ENCODE measurements around the gene FHL2. TPM values are rescaled to one million over a fixed set of nuclear protein-coding genes. Genes with fewer than 3 reads are reported as not detected.

The FHL2 gene
- total and polyA plus RNA-seq, 9 of the 15 experiments (the other 6 are each of a cell fraction or from before 2014, with no cell fraction given), result 7.5 to 33.1 (median 23.9) TPM

GRCh38 chr2:105438104-105438929 lies 39.5 kb upstream of the FHL2 start (continued):
- TF ChIP-seq TRIM24 (IDR thresholded peaks at IDR 0.05), result peak; percentile 74 to 85
- no peak for TF ChIP-seq DDX20 (tag; IDR thresholded peaks at IDR 0.05; ENCODE audit: low read depth)
- no peak for TF ChIP-seq FOXM1 (IDR thresholded peaks at IDR 0.05; ENCODE audit: low read depth)
- no peak for TF ChIP-seq FOXM1 (CRISPR knock-in tag; IDR thresholded peaks at IDR 0.05; ENCODE audit: low read depth)
- no peak for TF ChIP-seq ATF4 (CRISPR knock-in tag; IDR thresholded peaks at IDR 0.05)
- TF ChIP-seq NFIC (IDR thresholded peaks at IDR 0.05), result peak; percentile 85
- TF ChIP-seq ZNF140 (CRISPR knock-in tag; IDR thresholded peaks at IDR 0.05), result no peak
- no peak for TF ChIP-seq ZNF449 (CRISPR knock-in tag; IDR thresholded peaks at IDR 0.05)
- TF ChIP-seq ZNF253 (CRISPR knock-in tag; conservative IDR thresholded peaks at IDR 0.05), result no peak
- no peak for TF ChIP-seq KLF6 (CRISPR knock-in tag; IDR thresholded peaks at IDR 0.05; ENCODE audit: borderline replicate concordance)
- TF ChIP-seq ZNF354B (CRISPR knock-in tag; IDR thresholded peaks at IDR 0.05), result no peak
- no peak for TF ChIP-seq FOXO4 (CRISPR knock-in tag; IDR thresholded peaks at IDR 0.05)
- no peak for TF ChIP-seq CHCHD3 (CRISPR knock-in tag; IDR thresholded peaks at IDR 0.05)
- TF ChIP-seq TEAD4 (IDR thresholded peaks at IDR 0.05; ENCODE audit: low read length), result peak; percentile 81
- TF ChIP-seq TEAD4 (CRISPR knock-in tag; IDR thresholded peaks at IDR 0.05; ENCODE audit: borderline replicate concordance), result no peak
- TF ChIP-seq ELK1 (CRISPR knock-in tag; IDR thresholded peaks at IDR 0.05), result no peak
- no peak for TF ChIP-seq HDAC2 (IDR thresholded peaks at IDR 0.05)
- no peak for TF ChIP-seq ETS2 (tag; IDR thresholded peaks at IDR 0.05; ENCODE audit: borderline replicate concordance, poor library complexity, severe bottlenecking)
- no peak for TF ChIP-seq ZNF609 (CRISPR knock-in tag; IDR thresholded peaks at IDR 0.05; ENCODE audit: borderline replicate concordance)
